ENCODE results near the gene ZNF761.
"Not testable (repeated sequence)": the region's sequence is repeated elsewhere in the genome, so short reads cannot be mapped to it uniquely, and the experiment has no call there.

DNA sequence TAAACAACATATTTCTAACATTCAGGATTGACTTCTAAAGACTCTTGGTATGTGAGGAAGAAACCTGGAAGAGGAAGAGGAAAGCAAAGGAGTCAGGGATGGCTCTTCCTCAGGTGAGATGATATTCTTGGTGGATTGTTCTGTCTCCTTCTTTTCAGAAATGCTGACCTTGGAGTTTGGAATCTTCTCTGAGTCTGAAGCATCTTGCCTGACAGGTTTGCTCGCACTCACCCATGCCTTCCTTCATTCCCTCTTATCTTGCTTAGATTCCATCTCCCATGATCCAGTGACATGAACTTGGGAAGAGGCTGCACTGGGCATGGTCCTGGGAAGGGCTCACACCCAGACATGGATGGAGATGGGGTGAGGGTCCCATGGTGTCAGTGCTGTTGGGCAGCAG lies 33.9 kb upstream of the ZNF761 start:
- TF ChIP-seq, protein P1, sequence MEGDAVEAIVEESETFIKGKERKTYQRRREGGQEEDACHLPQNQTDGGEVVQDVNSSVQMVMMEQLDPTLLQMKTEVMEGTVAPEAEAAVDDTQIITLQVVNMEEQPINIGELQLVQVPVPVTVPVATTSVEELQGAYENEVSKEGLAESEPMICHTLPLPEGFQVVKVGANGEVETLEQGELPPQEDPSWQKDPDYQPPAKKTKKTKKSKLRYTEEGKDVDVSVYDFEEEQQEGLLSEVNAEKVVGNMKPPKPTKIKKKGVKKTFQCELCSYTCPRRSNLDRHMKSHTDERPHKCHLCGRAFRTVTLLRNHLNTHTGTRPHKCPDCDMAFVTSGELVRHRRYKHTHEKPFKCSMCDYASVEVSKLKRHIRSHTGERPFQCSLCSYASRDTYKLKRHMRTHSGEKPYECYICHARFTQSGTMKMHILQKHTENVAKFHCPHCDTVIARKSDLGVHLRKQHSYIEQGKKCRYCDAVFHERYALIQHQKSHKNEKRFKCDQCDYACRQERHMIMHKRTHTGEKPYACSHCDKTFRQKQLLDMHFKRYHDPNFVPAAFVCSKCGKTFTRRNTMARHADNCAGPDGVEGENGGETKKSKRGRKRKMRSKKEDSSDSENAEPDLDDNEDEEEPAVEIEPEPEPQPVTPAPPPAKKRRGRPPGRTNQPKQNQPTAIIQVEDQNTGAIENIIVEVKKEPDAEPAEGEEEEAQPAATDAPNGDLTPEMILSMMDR (IDR thresholded peaks at IDR 0.05; ENCODE audit: extremely low read depth in 1 of 2, insufficient read depth in 1 of 2, low read depth in 1 of 2, low read length in 2 of 2) = not testable (repeated sequence)
- not testable (repeated sequence) for TF ChIP-seq EZH2 (IDR thresholded peaks at IDR 0.05; ENCODE audit: borderline replicate concordance, low read depth, low read length, severe bottlenecking); POLR2A (IDR thresholded peaks at IDR 0.05; ENCODE audit: low read depth, low read length); POLR2AphosphoS5 (IDR thresholded peaks at IDR 0.05; ENCODE audit: insufficient read depth, low read depth, low read length); MYC (IDR thresholded peaks at IDR 0.05; ENCODE audit: low read depth, low read length); JUN (IDR thresholded peaks at IDR 0.05; ENCODE audit: borderline replicate concordance, insufficient read depth, insufficient read length, low read depth); FOS (IDR thresholded peaks at IDR 0.05; ENCODE audit: borderline replicate concordance, insufficient read depth, low read length); GATA2 (IDR thresholded peaks at IDR 0.05; ENCODE audit: insufficient read depth, insufficient read length, low read depth, low read length)
- TF ChIP-seq, protein P2, sequence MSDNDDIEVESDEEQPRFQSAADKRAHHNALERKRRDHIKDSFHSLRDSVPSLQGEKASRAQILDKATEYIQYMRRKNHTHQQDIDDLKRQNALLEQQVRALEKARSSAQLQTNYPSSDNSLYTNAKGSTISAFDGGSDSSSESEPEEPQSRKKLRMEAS (IDR thresholded peaks at IDR 0.05; ENCODE audit: insufficient read depth, insufficient read length) = not testable (repeated sequence)
